HEK293 (cell line): ENCODE measurements around the gene TALDO1.

Experiments
- CTCF ChIA-PET: fragments of 350-600 bp; formaldehyde crosslinking; extraction: SDS; loops from one replicate; lab custom pipeline; 2021; ENCODE audit warnings: antibody characterized with exemption; lab: Yijun Ruan, JAX
- POLR2A ChIA-PET: fragments of 300-600 bp; formaldehyde crosslinking; extraction: SDS; loops from one replicate; lab custom pipeline; 2020; ENCODE audit warnings: antibody characterized with exemption, inconsistent platforms; lab: Yijun Ruan, JAX
- H3K27ac ChIP-seq: fragments of 200-500 bp; sonication (Bioruptor generic); 2 replicates; pipeline ENCODE4 v1.5.1; 2014; ENCODE audit warnings: low read depth, low read length, control low read depth, inconsistent platforms; ENCODE audit errors: extremely low read depth
- H3K36me3 ChIP-seq, 2 experiments: fragments of 200-500 bp in 1 of 2; sonication (Bioruptor generic) in 1 of 2; 1 replicate in 1 of 2; 2 replicates in 1 of 2; pipeline ENCODE4 v1.5.1; 2014 to 2017; ENCODE audit warnings: inconsistent platforms in 2 of 2, low read length in 2 of 2; ENCODE audit not compliant: control insufficient read depth in 2 of 2, insufficient read depth in 1 of 2
- H3K4me1 ChIP-seq: fragments of 200-500 bp; sonication (Bioruptor generic); 2 replicates; pipeline ENCODE4 v1.5.1; 2014; ENCODE audit warnings: mild to moderate bottlenecking, low read length, inconsistent platforms; ENCODE audit not compliant: control insufficient read depth, insufficient read depth
- H3K4me3 ChIP-seq: 2 replicates; pipeline ENCODE4 v1.5.1; 2011; ENCODE audit warnings: low read depth, mild to moderate bottlenecking, control low read depth, low read length, moderate library complexity
- H3K9me3 ChIP-seq: fragments of 200-500 bp; sonication (Bioruptor generic); 2 replicates; pipeline ENCODE4 v1.5.1; 2014; ENCODE audit warnings: low read depth, low read length, inconsistent platforms; ENCODE audit not compliant: control insufficient read depth, insufficient read depth
- EGR2 ChIP-seq: fragments of 450-650 bp; formaldehyde crosslinking; IDR thresholded peaks from 2 replicates; pipeline ENCODE4 v1.5.1; 2016; ENCODE audit warnings: low read depth, missing biosample characterization, missing genetic modification characterization
- PRDM2 ChIP-seq: fragments of 450-650 bp; formaldehyde crosslinking; IDR thresholded peaks from 2 replicates; pipeline ENCODE4 v1.5.1; 2016; ENCODE audit warnings: missing biosample characterization, missing genetic modification characterization, borderline replicate concordance
- ZFP69B ChIP-seq: fragments of 450-650 bp; formaldehyde crosslinking; IDR thresholded peaks from 2 replicates; pipeline ENCODE4 v1.5.1; 2016; ENCODE audit warnings: missing biosample characterization, missing genetic modification characterization
- ZNF146 ChIP-seq: fragments of 450-650 bp; formaldehyde crosslinking; IDR thresholded peaks from 2 replicates; pipeline ENCODE4 v1.5.1; 2016; ENCODE audit warnings: missing biosample characterization, missing genetic modification characterization
- ZNF175 ChIP-seq: fragments of 450-650 bp; formaldehyde crosslinking; IDR thresholded peaks from 2 replicates; pipeline ENCODE4 v1.5.1; 2016; ENCODE audit warnings: missing biosample characterization, missing genetic modification characterization
- ZNF324 ChIP-seq: fragments of 450-650 bp; formaldehyde crosslinking; IDR thresholded peaks from 2 replicates; pipeline ENCODE4 v1.5.1; 2016; ENCODE audit warnings: missing biosample characterization, missing genetic modification characterization
- ZNF394 ChIP-seq: fragments of 450-650 bp; formaldehyde crosslinking; IDR thresholded peaks from 2 replicates; pipeline ENCODE4 v1.5.1; 2016; ENCODE audit warnings: missing biosample characterization, missing genetic modification characterization, mild to moderate bottlenecking, moderate library complexity, borderline replicate concordance
- ZNF48 ChIP-seq: fragments of 450-650 bp; formaldehyde crosslinking; IDR thresholded peaks from 2 replicates; pipeline ENCODE4 v1.5.1; 2016; ENCODE audit warnings: missing biosample characterization, missing genetic modification characterization
- ZNF521 ChIP-seq: fragments of 450-650 bp; formaldehyde crosslinking; IDR thresholded peaks from 2 replicates; pipeline ENCODE4 v1.5.1; 2017; ENCODE audit warnings: missing biosample characterization, mild to moderate bottlenecking, missing genetic modification characterization
- ZNF626 ChIP-seq: fragments of 450-650 bp; sonication (Bioruptor Pico); formaldehyde crosslinking; IDR thresholded peaks from 2 replicates; pipeline ENCODE4 v1.5.1; 2018; ENCODE audit warnings: missing biosample characterization, missing genetic modification characterization, inconsistent platforms
- ZNF629 ChIP-seq: fragments of 450-650 bp; formaldehyde crosslinking; IDR thresholded peaks from 2 replicates; pipeline ENCODE4 v1.5.1; 2017; ENCODE audit warnings: missing biosample characterization, missing genetic modification characterization
- ZNF660 ChIP-seq: fragments of 450-650 bp; IDR thresholded peaks from 2 replicates; pipeline ENCODE4 v1.5.1; 2018; ENCODE audit warnings: missing biosample characterization, mild to moderate bottlenecking, missing genetic modification characterization
- ZNF664 ChIP-seq: fragments of 450-650 bp; formaldehyde crosslinking; IDR thresholded peaks from 2 replicates; pipeline ENCODE4 v1.5.1; 2016; ENCODE audit warnings: missing biosample characterization, missing genetic modification characterization
- ZNF777 ChIP-seq: fragments of 450-650 bp; formaldehyde crosslinking; IDR thresholded peaks from 2 replicates; pipeline ENCODE4 v1.5.1; 2017; ENCODE audit warnings: missing biosample characterization, missing genetic modification characterization, borderline replicate concordance
- ZNF843 ChIP-seq: fragments of 450-650 bp; formaldehyde crosslinking; IDR thresholded peaks from 2 replicates; pipeline ENCODE4 v1.5.1; 2016; ENCODE audit warnings: missing biosample characterization, missing genetic modification characterization
- ZXDB ChIP-seq: fragments of 450-650 bp; formaldehyde crosslinking; IDR thresholded peaks from 2 replicates; pipeline ENCODE4 v1.5.1; 2016; ENCODE audit warnings: missing biosample characterization, missing genetic modification characterization
- TF ChIP-seq, protein P1 (sequence below): fragments of 450-650 bp; formaldehyde crosslinking; IDR thresholded peaks from 2 replicates; pipeline ENCODE4 v1.5.1; 2016; ENCODE audit warnings: missing biosample characterization, missing genetic modification characterization, borderline replicate concordance
- TF ChIP-seq, protein P2 (sequence below): fragments of 450-650 bp; formaldehyde crosslinking; IDR thresholded peaks from 2 replicates; pipeline ENCODE4 v1.5.1; 2017; ENCODE audit warnings: missing biosample characterization, missing genetic modification characterization
- TF ChIP-seq, protein P3 (sequence below): IDR thresholded peaks from 2 replicates; pipeline ENCODE4 v1.6.1; 2011; ENCODE audit warnings: mild to moderate bottlenecking, low read depth, low read length, borderline replicate concordance
- TF ChIP-seq, protein P4 (sequence below): fragments of 450-650 bp; formaldehyde crosslinking; conservative IDR thresholded peaks from 2 replicates; pipeline ENCODE4 v1.5.1; 2016; ENCODE audit warnings: low read depth, missing biosample characterization, missing genetic modification characterization

Gene TALDO1

DNA sequence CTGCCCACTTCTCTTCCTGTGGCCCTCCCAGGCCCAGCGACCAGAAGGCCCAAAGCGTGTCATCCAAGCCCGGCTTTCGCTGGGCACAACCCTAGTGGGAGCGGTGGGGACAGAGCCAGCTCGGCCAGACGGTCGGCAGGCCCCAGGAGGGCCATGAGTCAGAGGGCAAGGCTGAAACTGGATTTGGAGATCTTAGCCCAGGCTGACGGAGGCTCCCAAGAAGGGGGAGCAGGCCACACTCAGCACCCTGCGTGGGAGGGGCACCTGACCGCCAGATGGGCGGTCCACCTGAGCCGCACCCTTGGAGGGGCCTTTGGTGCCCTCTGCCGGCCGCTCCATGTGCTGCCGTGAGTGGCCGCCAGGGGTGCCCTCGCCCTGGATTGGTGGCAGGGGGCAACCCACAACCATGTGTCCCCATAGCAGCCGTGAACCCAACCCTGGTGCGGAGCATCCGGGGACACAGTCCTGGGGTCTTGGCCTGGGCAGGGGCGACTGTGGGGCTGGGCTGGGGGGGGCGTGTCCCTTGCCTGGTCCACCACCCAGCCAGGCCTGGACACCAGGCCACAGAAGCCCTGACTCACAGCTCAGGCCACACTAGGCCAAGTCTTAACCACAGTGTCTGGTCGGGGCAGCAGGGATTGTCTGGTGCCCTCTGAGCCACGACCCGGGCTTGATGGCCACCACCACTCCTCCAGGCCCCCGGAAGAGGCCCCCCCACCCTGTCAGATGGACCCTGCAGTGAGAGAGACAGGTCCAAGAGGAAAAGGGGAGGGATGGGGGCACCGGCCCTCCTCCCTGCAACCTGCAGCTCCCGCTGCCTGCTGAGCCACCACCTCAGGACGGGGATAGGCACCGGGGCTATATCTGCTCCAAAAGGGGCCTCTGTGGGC, 19.2 kb upstream of the TALDO1 start (continued):
- no peak for TF ChIP-seq PRDM2 (tag by site-specific recombination)
- no peak for TF ChIP-seq ZNF521 (tag by site-specific recombination)
- peak; percentile 32; the same call in 1 of the 2 replicates for TF ChIP-seq ZNF629

DNA sequence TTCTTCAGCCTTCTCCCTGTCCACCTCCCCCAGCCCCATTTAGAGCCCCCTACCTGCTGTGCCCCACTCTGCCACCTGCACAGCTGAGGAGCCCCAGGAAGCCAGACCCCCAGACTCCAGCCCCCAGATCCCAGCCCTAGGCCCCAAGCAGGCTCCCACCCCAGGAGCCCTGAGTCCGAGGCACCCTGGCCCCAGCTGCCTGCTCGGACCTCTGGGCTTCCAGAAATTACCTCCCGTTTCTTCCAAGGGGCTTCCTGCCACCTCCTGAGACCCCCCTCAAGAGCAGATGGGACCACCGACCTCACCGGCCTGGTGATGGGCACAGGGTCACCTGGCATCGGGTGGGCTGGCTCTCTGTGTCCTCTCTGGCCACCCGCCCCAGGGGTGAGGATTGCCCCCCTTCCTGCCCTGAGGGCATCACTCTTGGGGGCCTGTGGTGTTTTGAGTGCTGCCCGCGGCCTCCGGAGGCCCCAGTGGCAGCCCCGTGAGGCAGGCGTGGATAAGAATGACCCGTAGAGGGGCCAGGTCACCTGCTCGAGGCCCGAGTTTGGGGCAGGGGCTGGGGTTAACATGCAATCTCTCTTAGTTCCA, 18.3 kb upstream of the TALDO1 start:
- no peaks in the 10 kb centered on the region for H3K9me3 ChIP-seq
- H3K36me3 ChIP-seq = no peaks in the 10 kb centered on the region
- H3K27ac ChIP-seq = no peak overlapping the region
- TF ChIP-seq ZNF843 (tag by site-specific recombination) (no peak), ZNF660 (tag by site-specific recombination) (no peak), ZXDB (tag by site-specific recombination) (no peak), ZNF48 (tag by site-specific recombination) (no peak), ZNF626 (tag by site-specific recombination) (no peak), ZNF175 (tag by site-specific recombination) (no peak), ZNF324 (tag by site-specific recombination) (no peak), ZNF394 (tag by site-specific recombination) (no peak), ZNF521 (tag by site-specific recombination) (no peak), ZNF777 (tag by site-specific recombination) (no peak), ZNF664 (tag by site-specific recombination) (no peak), ZNF146 (tag by site-specific recombination) (no peak), EGR2 (tag by site-specific recombination) (no peak), ZFP69B (tag by site-specific recombination) (no peak)
- TF ChIP-seq, protein P1, sequence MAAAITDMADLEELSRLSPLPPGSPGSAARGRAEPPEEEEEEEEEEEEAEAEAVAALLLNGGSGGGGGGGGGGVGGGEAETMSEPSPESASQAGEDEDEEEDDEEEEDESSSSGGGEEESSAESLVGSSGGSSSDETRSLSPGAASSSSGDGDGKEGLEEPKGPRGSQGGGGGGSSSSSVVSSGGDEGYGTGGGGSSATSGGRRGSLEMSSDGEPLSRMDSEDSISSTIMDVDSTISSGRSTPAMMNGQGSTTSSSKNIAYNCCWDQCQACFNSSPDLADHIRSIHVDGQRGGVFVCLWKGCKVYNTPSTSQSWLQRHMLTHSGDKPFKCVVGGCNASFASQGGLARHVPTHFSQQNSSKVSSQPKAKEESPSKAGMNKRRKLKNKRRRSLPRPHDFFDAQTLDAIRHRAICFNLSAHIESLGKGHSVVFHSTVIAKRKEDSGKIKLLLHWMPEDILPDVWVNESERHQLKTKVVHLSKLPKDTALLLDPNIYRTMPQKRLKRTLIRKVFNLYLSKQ (tag by site-specific recombination) = no peak
- TF ChIP-seq, protein P2, sequence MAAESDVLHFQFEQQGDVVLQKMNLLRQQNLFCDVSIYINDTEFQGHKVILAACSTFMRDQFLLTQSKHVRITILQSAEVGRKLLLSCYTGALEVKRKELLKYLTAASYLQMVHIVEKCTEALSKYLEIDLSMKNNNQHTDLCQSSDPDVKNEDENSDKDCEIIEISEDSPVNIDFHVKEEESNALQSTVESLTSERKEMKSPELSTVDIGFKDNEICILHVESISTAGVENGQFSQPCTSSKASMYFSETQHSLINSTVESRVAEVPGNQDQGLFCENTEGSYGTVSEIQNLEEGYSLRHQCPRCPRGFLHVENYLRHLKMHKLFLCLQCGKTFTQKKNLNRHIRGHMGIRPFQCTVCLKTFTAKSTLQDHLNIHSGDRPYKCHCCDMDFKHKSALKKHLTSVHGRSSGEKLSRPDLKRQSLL (tag by site-specific recombination) = no peak
- TF ChIP-seq, protein P3, sequence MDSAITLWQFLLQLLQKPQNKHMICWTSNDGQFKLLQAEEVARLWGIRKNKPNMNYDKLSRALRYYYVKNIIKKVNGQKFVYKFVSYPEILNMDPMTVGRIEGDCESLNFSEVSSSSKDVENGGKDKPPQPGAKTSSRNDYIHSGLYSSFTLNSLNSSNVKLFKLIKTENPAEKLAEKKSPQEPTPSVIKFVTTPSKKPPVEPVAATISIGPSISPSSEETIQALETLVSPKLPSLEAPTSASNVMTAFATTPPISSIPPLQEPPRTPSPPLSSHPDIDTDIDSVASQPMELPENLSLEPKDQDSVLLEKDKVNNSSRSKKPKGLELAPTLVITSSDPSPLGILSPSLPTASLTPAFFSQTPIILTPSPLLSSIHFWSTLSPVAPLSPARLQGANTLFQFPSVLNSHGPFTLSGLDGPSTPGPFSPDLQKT = no peak
- TF ChIP-seq, protein P4, sequence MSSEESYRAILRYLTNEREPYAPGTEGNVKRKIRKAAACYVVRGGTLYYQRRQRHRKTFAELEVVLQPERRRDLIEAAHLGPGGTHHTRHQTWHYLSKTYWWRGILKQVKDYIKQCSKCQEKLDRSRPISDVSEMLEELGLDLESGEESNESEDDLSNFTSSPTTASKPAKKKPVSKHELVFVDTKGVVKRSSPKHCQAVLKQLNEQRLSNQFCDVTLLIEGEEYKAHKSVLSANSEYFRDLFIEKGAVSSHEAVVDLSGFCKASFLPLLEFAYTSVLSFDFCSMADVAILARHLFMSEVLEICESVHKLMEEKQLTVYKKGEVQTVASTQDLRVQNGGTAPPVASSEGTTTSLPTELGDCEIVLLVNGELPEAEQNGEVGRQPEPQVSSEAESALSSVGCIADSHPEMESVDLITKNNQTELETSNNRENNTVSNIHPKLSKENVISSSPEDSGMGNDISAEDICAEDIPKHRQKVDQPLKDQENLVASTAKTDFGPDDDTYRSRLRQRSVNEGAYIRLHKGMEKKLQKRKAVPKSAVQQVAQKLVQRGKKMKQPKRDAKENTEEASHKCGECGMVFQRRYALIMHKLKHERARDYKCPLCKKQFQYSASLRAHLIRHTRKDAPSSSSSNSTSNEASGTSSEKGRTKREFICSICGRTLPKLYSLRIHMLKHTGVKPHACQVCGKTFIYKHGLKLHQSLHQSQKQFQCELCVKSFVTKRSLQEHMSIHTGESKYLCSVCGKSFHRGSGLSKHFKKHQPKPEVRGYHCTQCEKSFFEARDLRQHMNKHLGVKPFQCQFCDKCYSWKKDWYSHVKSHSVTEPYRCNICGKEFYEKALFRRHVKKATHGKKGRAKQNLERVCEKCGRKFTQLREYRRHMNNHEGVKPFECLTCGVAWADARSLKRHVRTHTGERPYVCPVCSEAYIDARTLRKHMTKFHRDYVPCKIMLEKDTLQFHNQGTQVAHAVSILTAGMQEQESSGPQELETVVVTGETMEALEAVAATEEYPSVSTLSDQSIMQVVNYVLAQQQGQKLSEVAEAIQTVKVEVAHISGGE (tag by site-specific recombination) = no peak
- no peaks in the 10 kb centered on the region; the same call in 1 of the 2 replicates for H3K4me1 ChIP-seq
- ChIA-PET POLR2A (no interaction called here), CTCF (interaction anchor here (1.4 to 1.6 kb wide), 3 partner anchors 9 to 173 kb away, joined by 3 to 5 read pairs (median 3); no protein-coding TSS in a partner anchor)
- H3K4me3 ChIP-seq = no peak overlapping the region
